Activated CD4-positive, CD25-positive, alpha-beta regulatory T cell treated with anti-CD3 and anti-CD28 coated beads, Interleukin-2, amount 50 U/mL, for 24 hours (primary cell): Measurements from ENCODE around the gene RHEX.

Source experiments
- ATAC-seq, 2 donors: fragments of 150-1000 bp; cut with Tn5 transposase; one replicate each; pipeline ENCODE4 v1.10.0; 2021; ENCODE audit warnings: mild to moderate bottlenecking in 1 of 2, moderate library complexity in 1 of 2

Gene RHEX

GRCh38 chr1:206052919-206053610, at the start of gene RHEX:
RHEX (plus strand) TSS chr1:206053173; CDS start chr1:206097829, 44,656 bp downstream.
- ATAC-seq = peak; percentile 27 to 30

- no peak for ATAC-seq
These were observed 48.8 kb upstream of the RHEX start for GRCh38 chr1:206003854-206004800.

GRCh38 chr1:206004826-206005225, 48.1 kb upstream of the RHEX start:
- ATAC-seq = no peak

- ATAC-seq = no peak
These were observed 47.7 kb upstream of the RHEX start for GRCh38 chr1:206005234-206005633.

GRCh38 chr1:206005778-206006180, 47.2 kb upstream of the RHEX start:
- ATAC-seq = no peak

- no peak for ATAC-seq
These were observed 46.0 kb upstream of the RHEX start for GRCh38 chr1:206006946-206007345.

- no peak for ATAC-seq
These were observed 42.9 kb upstream of the RHEX start for GRCh38 chr1:206010060-206010459.

- no peak for ATAC-seq
These were observed 41.9 kb upstream of the RHEX start for GRCh38 chr1:206011057-206011456.

- peak; percentile 75 to 78 for ATAC-seq
These were observed 40.7 kb upstream of the RHEX start for GRCh38 chr1:206012086-206012859.

GRCh38 chr1:206013026-206013795, 39.8 kb upstream of the RHEX start:
- no peak for ATAC-seq

- ATAC-seq = no peak
These were observed 38.4 kb upstream of the RHEX start for GRCh38 chr1:206014601-206015000.

- no peak for ATAC-seq
These were observed 37.9 kb upstream of the RHEX start for GRCh38 chr1:206015071-206015470.

GRCh38 chr1:206020393-206021007, 32.5 kb upstream of the RHEX start:
- no peak for ATAC-seq

- ATAC-seq = no peak
These were observed 31.9 kb upstream of the RHEX start for GRCh38 chr1:206021008-206021625.

GRCh38 chr1:206021626-206022365, 31.2 kb upstream of the RHEX start:
- no peak for ATAC-seq

GRCh38 chr1:206022766-206023165, 30.2 kb upstream of the RHEX start:
- no peak for ATAC-seq

- no peak for ATAC-seq
These were observed 29.3 kb upstream of the RHEX start, which contains the start of gene CTSE for GRCh38 chr1:206023695-206024094. CTSE (minus strand) TSS chr1:206023895; CDS start chr1:206023791, 104 bp downstream.

- no peak for ATAC-seq
These were observed 27.6 kb upstream of the RHEX start for GRCh38 chr1:206025283-206025820.

GRCh38 chr1:206029484-206029883, 23.5 kb upstream of the RHEX start:
- no peak for ATAC-seq

GRCh38 chr1:206030191-206030590, 22.8 kb upstream of the RHEX start:
- ATAC-seq = no peak
